ENCODE results near the gene TMEM14C. TPM values are rescaled to one million over a fixed set of nuclear protein-coding genes. Genes with fewer than 3 reads are reported as not detected.

TMEM14C gene
- total RNA-seq, 1 donor from 2014 or later, result 132 TPM

DNA sequence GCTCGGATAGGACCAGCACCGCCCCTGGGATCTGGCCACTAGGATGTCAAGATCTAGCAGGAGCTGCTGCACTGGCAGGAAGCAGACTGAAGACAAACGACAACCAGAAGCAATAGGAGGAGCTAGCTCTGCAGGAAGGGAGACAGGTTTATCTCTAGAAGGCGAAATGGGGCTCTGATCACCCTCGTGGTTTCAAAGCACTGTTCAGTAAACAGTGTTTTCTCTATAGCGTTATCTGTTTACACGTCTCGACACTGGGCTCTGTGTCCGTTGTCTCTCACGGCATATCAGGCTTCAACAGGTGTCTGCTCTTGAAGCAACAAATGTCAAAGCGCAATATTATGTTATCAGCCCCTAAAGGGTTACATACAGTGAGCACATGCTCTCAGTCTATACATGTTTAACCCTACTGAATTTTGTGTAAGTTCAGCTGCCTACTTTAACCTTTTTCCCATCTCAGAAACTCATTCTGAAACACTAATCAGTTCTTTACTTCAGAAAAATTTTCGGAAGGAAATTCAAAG, 48.6 kb downstream of the TMEM14C start:
- Histone ChIP-seq H3K9me3 (replicated peaks) (no peaks in the 10 kb centered on the region), H3K4me1 (no peaks in the 10 kb centered on the region), H3K27me3 (ENCODE audit: low read depth) (no peaks in the 10 kb centered on the region), H3K27ac (replicated peaks) (no peak overlapping the region), H3K4me3 (no peak overlapping the region), H3K36me3 (peaks cover 41% of the 10 kb centered on the region)
- DNase-seq, result no peak
- intact Hi-C loops (cut with micrococcal nuclease), result no loop called here
- TF ChIP-seq CTCF (IDR thresholded peaks at IDR 0.05; ENCODE audit: borderline replicate concordance), result no peak

DNA sequence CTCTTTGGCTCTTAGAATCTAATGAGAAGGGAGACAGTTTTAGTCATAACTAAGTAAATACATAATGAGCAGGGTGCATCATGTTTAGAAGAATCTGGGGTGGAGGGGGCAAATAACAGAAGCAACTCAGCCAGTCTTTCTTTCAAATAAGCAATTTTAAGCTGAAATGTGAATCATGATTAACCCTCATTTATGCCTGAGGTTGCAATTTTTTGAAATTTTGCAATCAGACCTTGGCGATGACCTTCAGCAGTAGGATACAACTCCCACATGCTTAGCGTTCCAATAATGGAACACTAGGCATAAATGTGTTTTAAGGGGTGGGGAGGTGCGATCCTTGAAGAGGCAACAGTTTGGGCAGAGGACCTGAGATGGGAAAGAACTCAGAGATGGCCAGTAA, 55.4 kb downstream of the TMEM14C start:
- intact Hi-C loops (cut with micrococcal nuclease), result no loop called here
- Histone ChIP-seq H3K9me3 (replicated peaks) (no peaks in the 10 kb centered on the region), H3K4me3 (no peak overlapping the region), H3K27me3 (ENCODE audit: low read depth) (no peaks in the 10 kb centered on the region), H3K36me3 (peaks cover 57% of the 10 kb centered on the region), H3K4me1 (no peaks in the 10 kb centered on the region), H3K27ac (replicated peaks) (no peak overlapping the region)
- no peak for DNase-seq
- no peak for TF ChIP-seq CTCF (IDR thresholded peaks at IDR 0.05; ENCODE audit: borderline replicate concordance)

- Histone ChIP-seq H3K36me3 (peaks cover 59% of the 10 kb centered on the region), H3K27me3 (ENCODE audit: low read depth) (no peaks in the 10 kb centered on the region), H3K4me3 (no peak overlapping the region), H3K4me1 (no peaks in the 10 kb centered on the region), H3K27ac (replicated peaks) (no peak overlapping the region), H3K9me3 (replicated peaks) (no peaks in the 10 kb centered on the region)
- DNase-seq, result no peak
- no peak for TF ChIP-seq CTCF (IDR thresholded peaks at IDR 0.05; ENCODE audit: borderline replicate concordance)
- intact Hi-C loops (cut with micrococcal nuclease), result no loop called here
Observed at GRCh38 chr6:10779076-10779475, 56.2 kb downstream of the TMEM14C start.

Other genes starting within 250 kb of the TMEM14C start
- 49.0 TPM for gene GCNT2, start 201.7 kb upstream of the TMEM14C start, total RNA-seq
- gene C6orf52, start 28.5 kb upstream of the TMEM14C start, total RNA-seq, result 1.5 TPM
- gene PAK1IP1, start 28.1 kb upstream of the TMEM14C start, total RNA-seq, result 11.2 TPM
- gene TMEM14B, start 24.7 kb downstream of the TMEM14C start, total RNA-seq, result 118 TPM
- gene MAK, start 115.5 kb downstream of the TMEM14C start, total RNA-seq, result 0.14 TPM
- gene GCM2, start 159.0 kb downstream of the TMEM14C start, total RNA-seq, result not detected
- 0.33 TPM for gene SYCP2L, start 164.0 kb downstream of the TMEM14C start, total RNA-seq